Esophagus squamous epithelium (tissue), 5 donors: ENCODE data around the gene PKM. TPM values are rescaled to one million over a fixed set of nuclear protein-coding genes. Genes with fewer than 3 reads are reported as not detected.
"Not testable (repeated sequence)": the region's sequence is repeated elsewhere in the genome, so short reads cannot be mapped to it uniquely, and the experiment has no call there.

Source experiments
- DNase-seq: peaks from one replicate; lab custom pipeline; 2025; lab: John Stamatoyannopoulos, UW
- H3K27ac ChIP-seq, 4 donors: fragments of 200-600 bp; sonication (generic); one replicate each; pipeline ENCODE4 v1.5.1; 2016 to 2019; ENCODE audit warnings: mild to moderate bottlenecking in 1 of 4
- H3K27me3 ChIP-seq, 4 donors: fragments of 200-600 bp; sonication (generic); 1 replicate in 3 of 4; 2 replicates in 1 of 4; pipeline versions ENCODE4 v1.5.1 to v1.6.0; 2017 to 2021; ENCODE audit warnings: antibody characterized with exemption in 1 of 4
- H3K36me3 ChIP-seq, 3 donors: fragments of 200-600 bp; sonication (generic); one replicate each; pipeline ENCODE4 v1.5.1; 2016 to 2019
- H3K4me1 ChIP-seq, 3 donors: fragments of 200-600 bp; sonication (generic); one replicate each; pipeline ENCODE4 v1.5.1; 2017 to 2019
- H3K4me3 ChIP-seq, 4 donors: fragments of 200-600 bp; sonication (generic); 1 replicate in 3 of 4; 2 replicates in 1 of 4; pipeline ENCODE4 v1.5.1; 2016 to 2019; ENCODE audit warnings: mild to moderate bottlenecking in 2 of 4, moderate library complexity in 1 of 4
- H3K9me3 ChIP-seq, 3 donors: fragments of 200-600 bp; sonication (generic); one replicate each; pipeline ENCODE4 v1.5.1; 2016 to 2019
- CTCF ChIP-seq, 6 experiments: fragments of 450-650 bp in 4 of 6; fragments of 200-600 bp in 2 of 6; sonication (generic) in 2 of 6; IDR thresholded peaks; one replicate each; pipeline ENCODE4 v1.5.1; 2016 to 2019; ENCODE audit warnings: antibody characterized with exemption in 6 of 6, mild to moderate bottlenecking in 4 of 6, moderate library complexity in 4 of 6
- POLR2A ChIP-seq, 4 donors: fragments of 450-650 bp; IDR thresholded peaks; one replicate each; pipeline ENCODE4 v1.6.1; 2017; ENCODE audit warnings: antibody characterized with exemption in 4 of 4, mild to moderate bottlenecking in 4 of 4, moderate library complexity in 3 of 4
- WGBS, 2 donors: methylation state at CpG; one replicate each; pipeline ENCODE4 v1.1.5; 2018; 5-methylcytosine and 5-hydroxymethylcytosine counted together
- intact Hi-C: fragments of 100-400 bp; cut with DNase I; formaldehyde crosslinking; loops from one replicate; pipeline ENCODE4 v1.15.0; 2022
- total RNA-seq, 4 donors: library from RNA; depleted of rRNA; stranded (reverse); fragments of >200 nt; gene quantifications; one replicate each; pipeline ENCODE4 v1.1.0, GENCODE V29; 2016
- donor health status: DM: yes; HTN: yes; CAD: no.

PKM gene
- total RNA-seq, 4 donors from 2014 or later: 504 to 1,134 (median 964) TPM

DNA sequence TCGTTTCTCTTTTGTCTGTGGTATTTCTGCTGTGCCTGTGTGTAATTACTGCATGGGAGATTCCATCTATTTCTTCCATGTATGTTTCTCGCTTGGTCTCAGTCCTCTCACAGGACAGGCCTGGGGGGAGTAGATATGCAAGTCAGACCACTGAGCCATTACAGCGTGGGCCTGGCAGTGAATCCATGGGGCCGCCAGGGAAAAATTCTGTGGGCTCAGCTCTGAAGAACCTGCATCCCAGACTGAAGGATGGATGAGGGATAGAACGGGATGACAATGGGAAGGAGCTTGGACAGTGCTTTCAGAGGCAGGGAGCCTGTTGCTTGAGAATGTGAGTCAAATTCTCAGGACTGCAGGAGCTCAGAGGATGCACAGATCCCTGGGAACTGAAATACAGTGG lies 58.2 kb downstream of the PKM start:
- 83 to 85% methylated on average over 4 to 5 of the region's 5 CpGs for WGBS, 2 donors
- Histone ChIP-seq H3K4me1 (peaks cover 0 to 20% (median 4%) of the 10 kb centered on the region in 3 donors), H3K27me3 (peaks cover 0 to 10% (median 0%) of the 10 kb centered on the region in 4 donors), H3K9me3 (no peaks in the 10 kb centered on the region), H3K27ac (no peak overlapping the region), H3K4me3 (no peak overlapping the region), H3K36me3 (no peaks in the 10 kb centered on the region)
- TF ChIP-seq POLR2A (IDR thresholded peaks at IDR 0.05): no peak
- TF ChIP-seq CTCF (IDR thresholded peaks at IDR 0.05): no peak
- intact Hi-C loops: no loop called here
- DNase-seq: no peak

- DNase-seq, H3K4me3 ChIP-seq, H3K9me3 ChIP-seq, H3K27me3 ChIP-seq, H3K27ac ChIP-seq, H3K36me3 ChIP-seq, intact Hi-C loops: not testable (repeated sequence)
- WGBS, 2 donors: 82% methylated on average over 10 of the region's 10 CpGs
- peaks cover 0 to 19% (median 2%) of the 10 kb centered on the region in 3 donors for H3K4me1 ChIP-seq
These were observed 59.0 kb downstream of the PKM start for GRCh38 chr15:72171978-72172377.

DNA sequence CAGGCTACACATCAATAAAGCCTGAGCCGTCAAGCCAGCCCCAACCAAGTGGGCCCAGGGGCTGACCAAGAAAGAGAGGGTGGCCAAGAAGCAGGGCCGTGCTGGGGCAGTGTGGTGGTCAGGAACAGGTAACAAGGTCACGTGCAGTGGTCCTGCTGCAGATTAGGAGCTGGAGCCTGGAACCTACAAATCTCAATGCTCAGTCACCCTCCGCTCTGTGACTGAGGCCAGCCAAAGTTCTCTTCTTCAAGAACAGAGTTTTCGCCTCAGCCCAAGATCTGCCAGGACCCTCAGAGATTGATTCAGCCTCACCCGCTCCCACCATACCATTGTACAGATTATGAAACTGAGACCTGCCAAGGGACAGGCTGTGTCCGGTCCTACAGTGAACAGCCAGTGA lies 60.3 kb downstream of the PKM start:
- 90 to 100% methylated on average over 3 to 5 of the region's 7 CpGs for WGBS, 2 donors
- Histone ChIP-seq H3K4me3 (no peak overlapping the region), H3K36me3 (no peaks in the 10 kb centered on the region), H3K27me3 (peaks cover 0 to 10% (median 0%) of the 10 kb centered on the region in 4 donors), H3K27ac (no peak overlapping the region), H3K9me3 (no peaks in the 10 kb centered on the region), H3K4me1 (peaks cover 0 to 11% (median under 1%) of the 10 kb centered on the region in 3 donors)
- no peak for DNase-seq
- TF ChIP-seq CTCF (IDR thresholded peaks at IDR 0.05) (no peak), POLR2A (IDR thresholded peaks at IDR 0.05) (no peak)
- intact Hi-C loops: no loop called here

GRCh38 chr15:72169921-72170611 lies 60.9 kb downstream of the PKM start:
- no peak overlapping the region for H3K27ac ChIP-seq
- DNase-seq: no peak

GRCh38 chr15:72169236-72169920 lies 61.6 kb downstream of the PKM start:
- no peak overlapping the region for H3K4me3 ChIP-seq
- intact Hi-C loops: no loop called here
- H3K27me3 ChIP-seq: peaks cover 0 to 3% (median 0%) of the 10 kb centered on the region in 4 donors
- TF ChIP-seq CTCF (IDR thresholded peaks at IDR 0.05) (no peak), POLR2A (IDR thresholded peaks at IDR 0.05) (no peak)
- no peaks in the 10 kb centered on the region for H3K36me3 ChIP-seq
- no peaks in the 10 kb centered on the region for H3K9me3 ChIP-seq
- DNase-seq: no peak
- WGBS, 2 donors: 76 to 85% methylated on average over 5 to 6 of the region's 10 CpGs
- H3K27ac ChIP-seq: no peak overlapping the region
- H3K4me1 ChIP-seq: peaks cover 0 to under 1% (median 0%) of the 10 kb centered on the region in 3 donors

More at GRCh38 chr15:72169921-72170611, 60.9 kb downstream of the PKM start:
- Histone ChIP-seq H3K27me3 (peaks cover 0 to 10% (median 0%) of the 10 kb centered on the region in 4 donors), H3K36me3 (no peaks in the 10 kb centered on the region), H3K4me3 (no peak overlapping the region), H3K9me3 (no peaks in the 10 kb centered on the region), H3K4me1 (peaks cover 0 to 7% (median 0%) of the 10 kb centered on the region in 3 donors)
- 88 to 90% methylated on average over 13 of the region's 16 CpGs for WGBS, 2 donors
- no peak for TF ChIP-seq CTCF (IDR thresholded peaks at IDR 0.05)
- TF ChIP-seq POLR2A (IDR thresholded peaks at IDR 0.05): no peak
- intact Hi-C loops: no loop called here
